Stimulated activated CD8-positive, alpha-beta memory T cell treated with anti-CD3 and anti-CD28 coated beads, Interleukin-7, amount 100 ng/mL, for 24 hours (primary cell): ENCODE data around the gene HOOK1.
"Not testable (repeated sequence)": the region's sequence is repeated elsewhere in the genome, so short reads cannot be mapped to it uniquely, and the experiment has no call there.

Experiments
- DNase-seq: peaks from one replicate; pipeline ENCODE4 v3.0.0-alpha.2; 2020; ENCODE audit warnings: low read depth

The HOOK1 gene

GRCh38 chr1:59819566-59820438 is 5.1 kb downstream of the HOOK1 start:
- no peak for DNase-seq

GRCh38 chr1:59827055-59827643 is 12.4 kb downstream of the HOOK1 start:
- no peak for DNase-seq

- no peak for DNase-seq
Observed at GRCh38 chr1:59828160-59828559, 13.4 kb downstream of the HOOK1 start.

DNA sequence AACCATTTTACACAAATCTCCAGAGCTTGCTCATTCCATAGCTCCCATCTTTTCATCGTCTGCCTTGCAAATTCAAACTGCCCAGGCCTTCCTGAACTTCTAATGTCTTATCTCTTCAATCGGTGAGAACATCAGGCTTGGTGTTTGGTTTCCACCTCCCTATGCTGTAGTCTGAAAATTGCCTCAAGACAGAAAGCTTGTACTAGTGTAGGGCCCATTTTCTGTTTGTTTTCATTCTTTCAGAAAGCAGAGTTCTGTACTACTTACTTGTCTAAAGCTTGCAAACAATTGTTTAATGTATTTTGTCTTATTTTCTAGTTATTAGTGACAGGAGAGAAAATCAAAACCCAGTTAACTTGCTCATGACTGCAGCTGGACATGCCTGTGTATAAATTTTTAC is 16.8 kb downstream of the HOOK1 start:
- no peak for DNase-seq

DNA sequence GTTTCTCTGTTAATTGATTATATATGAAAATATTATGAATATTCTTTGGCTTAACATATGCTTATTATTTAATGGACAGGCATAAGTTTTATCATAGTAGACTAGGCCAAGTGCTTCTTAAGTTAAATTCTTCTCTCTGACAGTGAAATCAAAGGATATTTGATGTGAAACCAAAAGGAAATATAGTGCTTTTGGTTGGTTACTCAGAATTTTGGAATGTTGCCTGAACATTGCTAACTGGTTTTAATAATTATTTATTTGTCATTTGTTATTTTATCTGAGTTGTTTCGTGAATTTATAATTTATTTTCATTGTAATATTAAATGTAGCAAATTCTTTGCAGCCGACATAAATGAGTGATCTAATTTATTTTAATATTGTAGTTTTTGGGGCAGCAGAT is 18.3 kb downstream of the HOOK1 start:
- no peak for DNase-seq

DNA sequence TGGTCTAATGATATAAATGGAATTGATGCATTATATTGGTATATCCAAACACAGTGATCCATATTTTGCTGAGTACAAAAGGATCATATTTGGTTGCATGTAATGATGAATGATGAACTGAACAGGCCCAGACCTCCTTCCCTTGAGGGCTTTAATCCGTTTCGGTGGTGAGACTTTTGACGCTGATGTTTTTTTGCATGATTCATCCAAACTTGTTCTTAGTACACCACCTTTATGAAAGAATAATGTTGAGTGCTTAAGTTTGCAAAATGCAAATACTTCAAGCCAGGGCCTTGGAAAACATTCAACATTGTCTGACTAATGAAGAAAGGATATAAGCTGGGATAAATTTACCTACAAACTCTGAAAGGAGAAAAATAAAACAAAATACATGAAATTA is 19.2 kb downstream of the HOOK1 start:
- DNase-seq, result no peak

- not testable (repeated sequence) for DNase-seq
Observed at GRCh38 chr1:59837857-59838256, 23.1 kb downstream of the HOOK1 start.

- no peak for DNase-seq
Observed at GRCh38 chr1:59845091-59845490, 30.3 kb downstream of the HOOK1 start.

- no peak for DNase-seq
Observed at GRCh38 chr1:59846209-59846894, 31.6 kb downstream of the HOOK1 start.

- DNase-seq, result no peak
Observed at GRCh38 chr1:59846895-59847282, 32.1 kb downstream of the HOOK1 start.

DNA sequence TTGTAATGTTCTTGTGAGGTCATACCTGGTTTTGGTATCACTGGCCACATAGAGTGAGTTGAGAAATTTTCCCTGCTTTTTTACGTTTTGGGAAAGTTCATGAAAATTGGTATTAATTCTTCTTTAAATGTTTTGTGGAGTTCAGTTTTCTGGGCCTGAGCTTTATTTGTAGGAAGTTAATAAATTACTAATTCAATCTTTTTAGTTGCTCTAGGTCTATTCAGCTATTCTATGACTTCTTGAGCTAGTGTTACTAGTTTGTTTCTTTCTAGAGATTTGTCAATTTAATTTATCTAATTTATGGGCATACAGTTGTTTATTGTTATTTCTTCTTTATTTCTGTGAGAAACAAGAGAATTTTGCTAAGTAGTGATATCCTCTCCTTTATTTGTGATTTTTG is 37.4 kb downstream of the HOOK1 start:
- no peak for DNase-seq

DNA sequence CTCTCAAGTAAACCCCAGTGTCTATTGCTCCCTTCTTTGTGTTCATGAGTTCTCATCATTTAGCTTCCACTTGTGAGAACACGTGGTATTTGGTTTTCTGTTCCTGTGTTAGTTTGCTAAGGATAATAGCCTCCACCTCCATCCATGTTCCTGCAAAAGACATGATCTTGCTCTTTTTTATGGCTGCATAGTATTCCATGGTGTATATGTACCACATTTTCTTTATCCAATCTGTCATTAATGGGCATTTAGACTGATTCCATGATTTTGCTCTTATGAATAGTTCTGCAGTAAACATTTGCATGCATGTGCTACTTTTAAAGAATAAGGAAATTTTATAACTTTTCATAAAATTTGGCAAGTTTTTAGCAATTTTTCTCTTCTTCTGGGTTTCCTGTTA is 40.5 kb downstream of the HOOK1 start:
- DNase-seq, result not testable (repeated sequence)

DNA sequence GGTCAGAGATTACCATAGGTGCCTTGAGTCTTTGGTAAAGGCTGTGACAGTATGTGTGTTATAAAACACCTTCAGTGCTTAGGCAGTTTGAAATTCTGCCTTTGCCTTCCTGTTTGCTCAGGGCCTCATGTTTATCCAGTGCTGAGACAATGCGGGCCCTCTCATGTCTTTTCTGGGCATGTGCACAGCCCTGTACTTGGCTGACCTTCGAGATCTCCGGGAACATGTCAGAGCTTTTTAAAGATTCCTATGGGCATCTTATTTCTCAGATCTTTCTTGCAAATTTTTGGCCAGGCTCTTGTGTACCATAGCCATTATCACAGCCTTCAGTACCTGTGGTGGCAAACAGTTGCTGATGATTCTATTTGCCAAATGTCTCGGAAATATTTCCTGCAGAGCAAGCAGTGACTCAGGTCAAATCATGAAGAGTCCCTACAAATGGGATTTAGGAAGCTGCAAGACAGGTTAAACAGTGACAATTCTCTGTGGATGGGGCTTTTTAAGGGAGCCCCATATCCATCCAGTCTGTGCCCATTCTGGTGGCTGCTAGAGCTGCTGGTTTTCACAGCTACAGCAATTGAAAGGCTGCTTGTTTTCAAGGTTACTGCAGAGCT is 42.1 kb downstream of the HOOK1 start:
- no peak for DNase-seq

- no peak for DNase-seq
Observed at GRCh38 chr1:59857679-59858354, 43.1 kb downstream of the HOOK1 start.

DNA sequence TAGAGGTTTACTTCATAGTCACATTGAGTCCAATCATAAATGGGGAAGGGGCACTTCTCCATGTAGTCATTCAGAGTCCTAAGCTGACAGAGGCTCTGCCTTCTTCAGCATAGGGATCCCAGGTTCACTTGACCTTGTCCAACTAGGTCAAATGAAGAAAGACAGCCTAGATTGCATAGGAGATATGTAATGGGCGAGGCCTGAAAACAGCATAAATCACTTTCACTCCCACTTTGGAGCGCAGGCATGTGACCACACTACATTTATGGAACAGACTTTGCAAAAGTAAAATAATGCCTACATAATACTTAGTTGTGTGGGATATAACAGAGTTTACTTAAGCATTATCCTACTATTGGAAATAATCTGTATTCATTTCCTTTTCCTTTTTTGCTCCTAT is 51.7 kb downstream of the HOOK1 start:
- no peak for DNase-seq

DNA sequence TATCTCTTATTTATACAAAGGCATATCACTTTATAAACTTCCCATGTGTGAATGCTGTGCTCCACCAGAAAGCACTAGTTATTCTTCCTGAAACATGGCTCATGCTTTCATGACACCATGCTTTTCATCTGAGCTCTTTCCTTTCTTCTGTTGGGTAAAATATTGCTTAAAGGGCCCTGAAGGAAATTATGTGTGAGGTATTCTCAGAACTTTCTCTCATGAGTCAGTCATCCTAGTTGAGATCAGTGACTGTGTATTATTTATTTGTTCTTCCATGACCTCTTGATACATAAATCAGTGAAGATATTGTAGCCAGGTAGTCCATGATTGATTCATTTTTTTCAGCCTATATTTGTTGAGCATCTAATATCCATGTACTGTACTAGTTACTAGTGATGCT is 57.0 kb downstream of the HOOK1 start:
- no peak for DNase-seq

- no peak for DNase-seq
Observed at GRCh38 chr1:59877108-59877682, 62.4 kb downstream of the HOOK1 start.

GRCh38 chr1:59878370-59878769 is 63.6 kb downstream of the HOOK1 start:
- DNase-seq, result no peak

GRCh38 chr1:59879574-59879973 is 64.8 kb downstream of the HOOK1 start:
- DNase-seq, result no peak

GRCh38 chr1:59879996-59880505 is 65.3 kb downstream of the HOOK1 start:
- DNase-seq, result no peak

DNA sequence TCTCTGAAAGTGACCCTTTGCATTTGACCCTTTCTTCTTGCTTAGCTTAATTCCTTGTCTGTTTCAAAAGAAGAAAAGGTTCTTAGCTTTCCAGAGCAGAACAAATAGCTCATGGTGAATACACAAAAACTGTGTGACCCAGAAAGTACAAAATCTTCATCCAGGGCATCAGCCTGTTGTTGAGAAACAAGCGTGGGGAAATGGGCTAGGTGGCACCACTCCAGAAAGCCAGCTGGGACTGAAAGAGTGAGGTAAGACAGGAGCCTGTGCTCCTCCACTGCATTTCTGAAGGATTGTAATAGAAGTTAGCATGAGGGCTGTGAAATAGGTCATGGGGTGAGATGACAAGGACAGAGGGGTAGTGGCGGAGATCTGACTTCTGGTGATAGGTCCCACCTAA is 66.0 kb downstream of the HOOK1 start:
- no peak for DNase-seq
